Stimulated activated CD8-positive, alpha-beta memory T cell treated with anti-CD3 and anti-CD28 coated beads, Interleukin-12 subunit alpha, Interleukin-12 subunit beta, amount 100 ng/mL, for 4 hours (primary cell): ENCODE measurements around the gene DGKE.

Experiments
- DNase-seq: peaks from one replicate; pipeline ENCODE4 v3.0.0-alpha.2; 2020; ENCODE audit warnings: low read depth

DGKE gene

DNA sequence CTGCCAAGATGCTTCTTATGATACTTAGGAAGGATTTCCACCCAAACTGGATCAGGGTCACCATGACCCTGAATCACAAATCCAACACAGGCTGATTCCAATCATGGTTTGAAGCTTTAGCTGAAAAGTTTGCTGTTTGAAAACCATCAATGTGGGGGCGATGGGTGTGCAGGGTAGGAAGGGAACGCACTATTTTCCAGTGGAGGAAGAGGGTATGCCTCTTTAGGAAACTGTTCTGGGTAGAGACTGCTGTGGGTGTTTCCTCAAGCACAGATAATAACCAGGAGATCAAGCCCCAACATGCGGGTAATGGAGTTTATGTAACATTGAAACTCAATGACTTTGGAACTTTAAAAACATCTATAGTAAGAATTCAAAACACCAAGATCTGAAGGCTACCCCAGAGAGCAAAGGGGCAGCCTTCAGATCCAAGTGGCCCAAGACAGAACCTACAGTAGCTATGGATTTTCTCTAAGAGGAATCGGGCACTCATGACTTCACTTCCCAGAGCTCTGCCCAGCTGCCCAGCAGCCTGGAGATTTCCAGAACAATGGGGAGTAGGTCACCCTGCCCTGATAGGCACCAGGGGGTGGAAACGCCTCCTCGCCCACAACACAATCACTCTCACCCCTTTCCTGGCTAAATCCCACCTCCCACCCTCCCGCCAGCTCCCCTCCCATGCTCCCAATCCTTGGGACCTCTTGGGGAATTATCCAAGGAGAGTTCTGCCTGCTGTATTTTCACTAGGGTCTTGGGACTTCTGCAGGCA is 57.1 kb downstream of the DGKE start:
- DNase-seq: no peak

GRCh38 chr17:56891751-56892150 is 57.8 kb downstream of the DGKE start:
- DNase-seq: peak; percentile 14

GRCh38 chr17:56892333-56892732 is 58.4 kb downstream of the DGKE start:
- DNase-seq: no peak

GRCh38 chr17:56893503-56893902 is 59.6 kb downstream of the DGKE start:
- DNase-seq: no peak

DNA sequence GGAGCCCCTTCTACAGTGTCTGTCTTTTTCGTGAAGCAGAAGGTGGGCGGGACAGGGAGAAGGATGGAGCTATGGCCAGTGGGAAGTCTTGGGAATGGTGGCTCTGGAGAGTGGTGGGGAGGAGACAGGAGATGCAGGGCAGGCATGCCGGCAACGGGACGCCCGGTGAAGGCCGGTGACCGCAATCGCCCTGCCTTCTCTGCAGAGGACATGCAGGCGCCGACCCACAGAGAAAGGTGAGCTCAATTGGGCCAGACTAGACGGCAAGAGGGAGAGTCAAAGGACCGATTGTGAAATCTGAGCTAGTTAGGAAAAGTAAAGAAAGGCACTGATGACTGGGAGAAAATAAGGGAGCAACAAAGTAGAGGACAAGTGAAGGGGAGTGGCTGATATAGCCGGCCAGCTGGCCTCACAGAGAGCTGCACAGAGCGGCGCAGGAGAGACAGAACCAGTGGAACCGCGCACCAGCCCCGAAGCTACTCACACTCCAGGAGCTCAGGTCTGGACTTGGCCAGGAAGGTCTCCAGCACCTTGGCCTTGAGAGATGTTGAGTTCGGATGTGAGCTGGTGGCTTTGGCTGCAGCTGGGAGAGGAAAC is 61.0 kb downstream of the DGKE start:
- DNase-seq: no peak

DNA sequence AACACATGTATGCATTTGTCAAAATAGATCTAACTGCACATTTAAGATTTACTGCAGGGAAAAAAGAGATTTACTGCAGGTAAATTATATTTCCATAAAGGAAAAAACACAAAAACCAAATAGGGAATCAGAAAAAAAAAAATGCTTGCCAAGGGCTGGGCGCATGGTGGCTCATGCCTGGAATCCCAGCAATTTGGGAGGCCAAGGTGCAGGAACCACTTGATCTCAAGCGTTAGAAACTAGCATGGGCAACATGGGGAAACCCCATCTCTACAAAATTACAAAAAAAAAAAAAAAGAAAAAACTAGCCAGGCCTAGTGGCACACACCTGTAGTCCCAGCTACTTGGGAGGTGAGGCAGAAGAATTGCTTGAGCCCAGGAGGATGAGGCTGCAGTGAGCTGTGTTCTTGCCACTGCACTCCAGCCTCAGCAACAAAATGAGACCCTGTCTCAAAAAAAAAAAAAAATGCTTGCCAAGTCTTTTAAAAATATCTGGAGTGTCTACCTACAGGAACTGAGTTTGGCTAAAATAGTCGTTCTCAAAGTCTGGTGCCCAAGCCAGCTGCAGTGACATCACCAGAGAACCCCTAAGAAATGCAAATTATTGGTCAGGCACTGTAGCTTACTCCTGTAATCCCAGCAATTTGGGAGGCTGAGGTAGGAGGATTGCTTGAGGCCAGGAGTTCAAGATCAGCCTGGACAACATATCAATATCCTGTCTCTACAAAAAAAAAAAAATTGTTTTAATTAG is 62.4 kb downstream of the DGKE start:
- no peak for DNase-seq

- no peak for DNase-seq
Measured at GRCh38 chr17:56896968-56897359, 63.0 kb downstream of the DGKE start.

DNA sequence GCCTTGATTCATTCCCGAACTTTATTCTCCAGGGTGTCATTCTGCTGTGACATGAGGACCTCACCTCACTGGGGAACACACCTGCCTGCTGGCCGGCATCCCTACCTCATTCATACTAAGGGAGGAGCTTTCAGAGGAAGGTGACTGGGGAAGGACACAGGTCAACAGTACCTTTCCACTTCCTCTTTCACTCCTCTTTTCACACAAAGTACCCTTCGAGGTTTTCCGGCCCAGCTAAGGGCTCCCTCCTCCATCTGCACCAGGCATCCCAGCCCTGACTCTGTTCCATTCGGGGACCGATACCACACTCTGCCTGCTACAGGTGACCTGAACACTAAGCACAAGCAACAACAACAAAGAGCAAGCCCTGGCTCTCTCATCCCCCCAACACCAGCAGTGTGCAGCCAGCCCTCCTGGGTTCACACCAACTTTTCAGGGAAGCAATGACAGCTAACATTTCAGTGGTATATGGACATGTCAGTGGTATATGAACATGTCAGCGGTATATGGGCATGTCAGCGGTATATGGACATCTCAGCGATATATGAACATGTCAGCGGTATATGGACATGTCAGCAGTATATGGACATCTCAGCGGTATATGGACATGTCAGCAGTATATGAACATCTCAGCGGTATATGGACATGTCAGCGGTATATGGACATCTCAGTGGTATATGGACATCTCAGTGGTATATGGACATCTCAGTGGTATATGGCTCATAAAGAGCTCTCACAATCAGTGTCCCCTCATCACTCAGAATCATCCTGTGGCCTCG is 63.9 kb downstream of the DGKE start:
- no peak for DNase-seq

DNA sequence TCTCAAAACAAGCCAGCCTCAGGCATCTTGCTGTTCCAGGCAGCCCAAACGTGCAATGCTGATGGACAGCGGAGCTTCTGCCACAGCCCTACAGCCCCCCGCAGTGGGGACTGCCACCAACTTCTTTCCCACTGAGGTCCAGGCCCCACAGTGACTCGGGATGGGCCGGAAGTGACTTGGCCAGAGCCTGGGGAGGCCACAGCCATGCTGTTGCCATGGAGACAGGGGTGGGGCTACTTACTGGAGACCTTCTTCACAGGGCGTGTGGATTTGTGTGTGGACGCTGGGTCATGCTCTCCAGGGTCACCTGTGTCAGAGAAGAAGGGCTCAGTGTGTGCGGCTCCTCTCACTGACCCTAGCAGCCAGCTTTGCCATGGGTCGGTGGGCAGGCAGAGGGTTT is 64.9 kb downstream of the DGKE start:
- DNase-seq: no peak

DNA sequence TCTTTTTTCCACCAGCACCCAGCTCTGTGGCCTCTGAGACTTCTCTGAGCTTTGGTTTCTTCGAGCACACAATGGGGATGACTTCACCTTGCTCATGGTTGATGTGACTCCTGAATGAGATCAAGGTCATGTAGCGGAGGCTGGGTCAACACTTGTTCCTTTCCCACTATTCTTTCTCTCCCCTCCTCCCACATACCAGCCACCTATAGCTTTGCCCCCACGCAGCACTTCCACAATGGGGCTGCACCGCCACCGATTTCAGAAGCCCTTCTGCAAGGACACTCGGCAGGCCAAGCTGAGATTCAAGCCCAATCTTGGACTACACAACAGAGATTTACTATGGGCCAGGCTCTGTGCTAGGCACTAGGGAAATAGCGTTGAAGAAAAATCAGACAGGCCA is 65.5 kb downstream of the DGKE start:
- no peak for DNase-seq

DNA sequence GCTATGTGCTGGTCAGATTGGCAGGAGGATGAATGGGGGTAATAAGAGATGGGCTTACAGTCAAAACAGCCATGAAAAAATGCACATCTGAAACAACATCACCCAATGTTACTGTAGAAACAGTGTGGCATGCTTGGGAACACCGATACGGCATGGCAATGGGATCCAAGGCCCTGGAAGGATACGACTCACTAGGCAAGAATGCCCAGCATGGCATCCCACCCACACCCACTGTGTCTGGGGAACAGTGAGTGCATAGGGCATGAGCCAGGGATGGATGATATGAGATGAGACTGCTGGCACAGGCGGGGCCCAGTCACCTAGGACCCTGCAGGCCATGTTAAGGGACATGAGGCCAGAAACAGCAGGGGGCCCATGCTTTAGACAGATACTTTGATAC is 68.4 kb downstream of the DGKE start:
- DNase-seq: no peak

- no peak for DNase-seq
Measured at GRCh38 chr17:56903560-56903959, 69.6 kb downstream of the DGKE start.

- peak; percentile 10 for DNase-seq
Measured at GRCh38 chr17:56908001-56908542, 74.1 kb downstream of the DGKE start.

GRCh38 chr17:56909742-56910508 is 76.0 kb downstream of the DGKE start:
- DNase-seq: no peak

- no peak for DNase-seq
Measured at GRCh38 chr17:56910509-56911235, 76.7 kb downstream of the DGKE start.

DNA sequence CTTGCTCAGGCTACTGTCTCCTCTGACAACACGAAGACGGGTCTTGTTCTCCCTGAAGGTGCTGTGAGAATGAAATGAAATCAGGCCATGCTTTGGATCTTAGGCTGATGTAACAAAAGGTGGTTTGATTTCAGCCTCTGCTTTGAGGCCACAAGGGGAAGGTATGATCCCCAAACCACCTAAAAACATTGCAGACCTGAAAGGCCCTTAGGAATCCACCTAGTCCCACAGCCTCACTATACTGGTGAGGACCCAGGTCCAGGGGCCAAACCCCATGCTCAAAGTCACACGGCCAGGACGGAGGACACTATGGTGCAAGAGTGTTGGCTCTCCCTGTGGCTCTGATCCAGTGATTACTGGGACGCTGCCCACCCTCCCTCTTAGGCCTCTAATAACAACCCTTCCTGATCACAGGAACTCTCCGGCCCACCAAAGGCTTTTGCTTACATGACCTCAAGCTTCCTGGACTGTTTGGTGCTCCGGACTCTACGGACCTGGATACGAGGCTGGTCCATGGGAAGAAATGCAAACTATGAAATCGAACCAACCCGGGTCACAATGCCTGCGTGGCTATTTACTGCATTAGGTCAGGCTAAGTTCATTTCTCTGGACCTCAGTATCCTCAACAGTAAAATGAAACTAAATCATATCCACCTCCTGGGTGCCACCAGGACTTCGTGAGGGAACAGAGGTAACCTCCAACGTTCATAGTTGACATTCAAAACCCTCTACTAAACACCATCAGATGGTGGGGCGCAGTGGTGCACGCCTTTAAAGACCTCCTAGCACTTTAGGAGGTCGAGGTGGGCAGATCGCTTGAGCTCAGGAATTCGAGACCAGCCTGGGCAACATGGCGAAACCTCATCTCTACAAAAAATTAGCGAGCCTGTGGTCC is 78.4 kb downstream of the DGKE start:
- no peak for DNase-seq

DNA sequence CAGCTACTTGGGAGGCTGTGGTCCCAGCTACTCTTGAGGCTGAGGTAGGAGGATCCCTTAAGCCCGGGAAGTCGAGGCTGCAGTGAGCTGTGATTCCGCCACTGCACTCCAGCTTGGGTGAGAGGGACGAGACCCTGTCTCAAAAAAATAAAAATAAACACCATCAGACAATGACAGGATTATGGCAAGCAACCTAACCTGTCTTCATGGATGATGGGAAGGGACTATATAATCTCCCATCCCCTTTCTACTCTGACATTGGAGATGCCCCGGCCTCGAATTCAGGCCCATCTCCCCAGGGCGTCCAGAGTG is 79.0 kb downstream of the DGKE start:
- no peak for DNase-seq

DNA sequence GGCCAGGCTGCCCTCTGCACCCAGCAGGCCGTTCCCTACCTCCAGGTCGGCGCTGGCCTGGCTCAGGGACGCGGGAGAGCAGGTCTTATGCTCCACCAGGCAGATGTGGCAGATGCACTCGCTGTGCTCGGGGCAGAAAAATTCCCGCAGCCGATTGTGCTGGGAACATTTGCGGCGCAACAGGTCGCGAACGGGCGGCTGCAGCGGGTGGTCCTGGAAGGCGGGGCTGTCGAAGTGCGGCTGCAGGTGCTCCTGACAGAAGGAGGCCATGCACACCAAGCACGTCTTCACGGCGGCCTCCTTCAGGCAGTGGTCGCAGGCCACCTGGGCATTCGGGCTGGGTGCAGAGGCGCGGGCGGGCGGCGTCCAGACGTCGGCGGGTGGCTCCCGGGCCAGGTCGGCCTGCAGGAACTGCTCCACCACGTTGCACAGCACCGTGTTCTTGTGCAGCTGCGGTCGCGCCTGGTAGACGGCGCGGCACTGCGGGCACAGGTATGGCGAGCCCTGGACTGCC is 79.5 kb downstream of the DGKE start:
- peak; percentile 5 for DNase-seq

DNA sequence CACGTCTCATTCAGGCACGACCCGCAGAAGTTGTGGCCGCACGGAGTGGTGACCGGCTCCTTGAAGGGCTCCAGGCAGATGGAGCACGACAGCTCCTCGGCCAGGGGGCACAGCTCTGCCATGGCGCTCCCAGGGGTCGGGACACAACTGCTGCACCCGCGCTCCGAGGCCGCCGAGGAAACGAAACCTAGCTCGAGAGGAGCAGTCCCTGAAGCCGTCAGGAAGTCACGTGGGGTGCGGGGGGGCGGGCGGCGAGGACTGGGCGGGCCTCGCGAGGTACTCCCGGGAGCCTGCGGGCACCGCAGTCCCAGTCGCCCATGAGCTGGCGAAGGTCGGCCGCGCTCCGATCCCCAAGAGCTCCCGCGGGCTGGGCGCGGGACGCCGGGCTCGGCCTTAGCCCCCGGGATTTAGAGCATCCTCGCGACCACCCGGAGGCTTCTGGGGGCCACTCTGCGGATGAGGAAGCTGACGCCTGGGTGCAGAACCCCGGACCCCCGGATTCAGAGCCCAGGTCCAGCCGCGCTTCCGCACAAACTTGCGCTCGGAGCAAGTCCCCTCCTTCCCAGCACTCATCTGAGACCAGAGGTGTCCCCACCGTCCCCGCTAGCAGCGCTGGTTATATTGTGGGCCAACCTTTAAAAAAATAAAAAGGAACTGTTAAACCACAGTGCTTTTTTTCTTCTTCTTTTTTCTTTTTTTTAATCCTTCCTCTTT is 80.1 kb downstream of the DGKE start, which contains the start of gene TRIM25:
Gene TRIM25, minus strand, starts transcription at position 183 of the 714 bp plus-strand sequence. Its CDS starts 61 bp downstream, at position 122.
- peak; percentile 82 for DNase-seq
